ENCODE measurements around the gene PIEZO2. TPM values are rescaled to one million over a fixed set of nuclear protein-coding genes. Genes with fewer than 3 reads are reported as not detected.

PIEZO2 gene
- total RNA-seq, 1 experiment from 2014 or later = 1.8 TPM

- DNase-seq (ENCODE audit: low spot score) = no peak
Observed at GRCh38 chr18:10896851-10897250, 252.5 kb downstream of the PIEZO2 start.

GRCh38 chr18:10895976-10896375 is 253.4 kb downstream of the PIEZO2 start:
- no peak for DNase-seq (ENCODE audit: low spot score)

- DNase-seq (ENCODE audit: low spot score) = no peak
Observed at GRCh38 chr18:10894501-10894900, 254.9 kb downstream of the PIEZO2 start.

- no peak for DNase-seq (ENCODE audit: low spot score)
Observed at GRCh38 chr18:10893761-10894160, 255.6 kb downstream of the PIEZO2 start.

- peak; percentile 21 for DNase-seq (ENCODE audit: low spot score)
Observed at GRCh38 chr18:10893196-10893595, 256.2 kb downstream of the PIEZO2 start.

- peak; percentile 53 for DNase-seq (ENCODE audit: low spot score)
Observed at GRCh38 chr18:10892786-10893185, 256.6 kb downstream of the PIEZO2 start.

- DNase-seq (ENCODE audit: low spot score) = no peak
Observed at GRCh38 chr18:10890022-10890421, 259.3 kb downstream of the PIEZO2 start.

GRCh38 chr18:10878703-10879102 is 270.7 kb downstream of the PIEZO2 start:
- DNase-seq (ENCODE audit: low spot score) = no peak

- DNase-seq (ENCODE audit: low spot score) = no peak
Observed at GRCh38 chr18:10877987-10878386, 271.4 kb downstream of the PIEZO2 start.

GRCh38 chr18:10875811-10876210 is 273.6 kb downstream of the PIEZO2 start:
- DNase-seq (ENCODE audit: low spot score) = no peak

- DNase-seq (ENCODE audit: low spot score) = no peak
Observed at GRCh38 chr18:10872304-10872703, 277.1 kb downstream of the PIEZO2 start.

GRCh38 chr18:10864722-10865121 is 284.6 kb downstream of the PIEZO2 start:
- no peak for DNase-seq (ENCODE audit: low spot score)

- no peak for DNase-seq (ENCODE audit: low spot score)
Observed at GRCh38 chr18:10863026-10863425, 286.3 kb downstream of the PIEZO2 start.

- no peak for DNase-seq (ENCODE audit: low spot score)
Observed at GRCh38 chr18:10860928-10861327, 288.4 kb downstream of the PIEZO2 start.

GRCh38 chr18:10860382-10860781 is 289.0 kb downstream of the PIEZO2 start:
- no peak for DNase-seq (ENCODE audit: low spot score)

- no peak for DNase-seq (ENCODE audit: low spot score)
Observed at GRCh38 chr18:10858477-10858876, 290.9 kb downstream of the PIEZO2 start.

GRCh38 chr18:10856132-10856531 is 293.2 kb downstream of the PIEZO2 start:
- peak; percentile 16 for DNase-seq (ENCODE audit: low spot score)

GRCh38 chr18:10852385-10853303 is 296.7 kb downstream of the PIEZO2 start:
- no peak for DNase-seq (ENCODE audit: low spot score)

GRCh38 chr18:10851824-10852319 is 297.5 kb downstream of the PIEZO2 start:
- peak; percentile 59 for DNase-seq (ENCODE audit: low spot score)

- DNase-seq (ENCODE audit: low spot score) = no peak
Observed at GRCh38 chr18:10850840-10851239, 298.5 kb downstream of the PIEZO2 start.

- DNase-seq (ENCODE audit: low spot score) = no peak
Observed at GRCh38 chr18:10850216-10850615, 299.2 kb downstream of the PIEZO2 start.

- no peak for DNase-seq (ENCODE audit: low spot score)
Observed at GRCh38 chr18:10847907-10848306, 301.5 kb downstream of the PIEZO2 start.

- DNase-seq (ENCODE audit: low spot score) = no peak
Observed at GRCh38 chr18:10847408-10847790, 302.0 kb downstream of the PIEZO2 start.
